ENCODE measurements around the gene CEP20. TPM values are rescaled to one million over a fixed set of nuclear protein-coding genes. Genes with fewer than 3 reads are reported as not detected.
"Not testable (repeated sequence)": the region's sequence is repeated elsewhere in the genome, so short reads cannot be mapped to it uniquely, and the experiment has no call there.

The CEP20 gene
- total RNA-seq, 1 donor from 2014 or later, result 18.7 TPM

GRCh38 chr16:15858921-15859668 lies 29.3 kb downstream of the CEP20 start:
- DNase-seq (ENCODE audit: low read depth in 2 of 2), result no peak

GRCh38 chr16:15857724-15858560 lies 30.5 kb downstream of the CEP20 start:
- DNase-seq (ENCODE audit: low read depth in 2 of 2), result peak in 1 of 2 donors; percentile 32

- DNase-seq (ENCODE audit: low read depth in 2 of 2), result no peak
Measured at GRCh38 chr16:15856901-15857698, 31.3 kb downstream of the CEP20 start, which contains the start of gene MYH11. TSS of gene MYH11 (minus strand) at chr16:15857028. CDS start at chr16:15838252, 18,776 bp downstream.

GRCh38 chr16:15856182-15856581 lies 32.2 kb downstream of the CEP20 start:
- no peak for DNase-seq (ENCODE audit: low read depth in 2 of 2)

GRCh38 chr16:15855704-15856003 lies 32.7 kb downstream of the CEP20 start:
- DNase-seq (ENCODE audit: low read depth in 2 of 2), result no peak

- no peak for DNase-seq (ENCODE audit: low read depth in 2 of 2)
Measured at GRCh38 chr16:15854906-15855703, 33.3 kb downstream of the CEP20 start.

- DNase-seq (ENCODE audit: low read depth in 2 of 2), result no peak
Measured at GRCh38 chr16:15854061-15854460, 34.3 kb downstream of the CEP20 start.

- no peak for DNase-seq (ENCODE audit: low read depth in 2 of 2)
Measured at GRCh38 chr16:15853021-15853420, 35.4 kb downstream of the CEP20 start.

GRCh38 chr16:15850555-15850954 lies 37.8 kb downstream of the CEP20 start:
- DNase-seq (ENCODE audit: low read depth in 2 of 2), result not testable (repeated sequence)

GRCh38 chr16:15849209-15849981 lies 39.0 kb downstream of the CEP20 start:
- DNase-seq (ENCODE audit: low read depth in 2 of 2), result no peak

GRCh38 chr16:15847611-15848175 lies 40.7 kb downstream of the CEP20 start:
- DNase-seq (ENCODE audit: low read depth in 2 of 2), result no peak

- no peak for DNase-seq (ENCODE audit: low read depth in 2 of 2)
Measured at GRCh38 chr16:15846510-15846909, 41.9 kb downstream of the CEP20 start.

GRCh38 chr16:15843635-15844279 lies 44.6 kb downstream of the CEP20 start:
- DNase-seq (ENCODE audit: low read depth in 2 of 2), result no peak

GRCh38 chr16:15839204-15839603 lies 49.2 kb downstream of the CEP20 start:
- DNase-seq (ENCODE audit: low read depth in 2 of 2), result not testable (repeated sequence)

- no peak for DNase-seq (ENCODE audit: low read depth in 2 of 2)
Measured at GRCh38 chr16:15837761-15838160, 50.6 kb downstream of the CEP20 start.

- DNase-seq (ENCODE audit: low read depth in 2 of 2), result no peak
Measured at GRCh38 chr16:15836965-15837611, 51.3 kb downstream of the CEP20 start.

GRCh38 chr16:15836074-15836473 lies 52.3 kb downstream of the CEP20 start:
- no peak for DNase-seq (ENCODE audit: low read depth in 2 of 2)

GRCh38 chr16:15835136-15835878 lies 53.1 kb downstream of the CEP20 start:
- DNase-seq (ENCODE audit: low read depth in 2 of 2), result no peak

Measured in dermis microvascular lymphatic vessel endothelial cell (primary cell).